Left ventricle myocardium inferior (tissue), 1 donor: Measurements from ENCODE around the gene CAMK2G. TPM values are rescaled to one million over a fixed set of nuclear protein-coding genes. Genes with fewer than 3 reads are reported as not detected.

Source experiments
- DNase-seq: peaks from one replicate; pipeline ENCODE4 v3.0.0-alpha.2; 2020
- H3K27ac ChIP-seq: fragments of 200-600 bp; replicated peaks from 2 replicates; pipeline ENCODE4 v1.8.0; 2021
- H3K27me3 ChIP-seq: fragments of 200-600 bp; 2 replicates; pipeline ENCODE4 v1.8.0; 2021; ENCODE audit warnings: low read depth
- H3K36me3 ChIP-seq: fragments of 200-600 bp; 2 replicates; pipeline ENCODE4 v1.8.0; 2021
- H3K4me1 ChIP-seq: fragments of 200-600 bp; 2 replicates; pipeline ENCODE4 v1.8.0; 2021
- H3K4me3 ChIP-seq: fragments of 200-600 bp; 2 replicates; pipeline ENCODE4 v1.8.0; 2021; ENCODE audit warnings: mild to moderate bottlenecking, moderate library complexity
- H3K9me3 ChIP-seq: fragments of 200-600 bp; replicated peaks from 2 replicates; pipeline ENCODE4 v1.8.0; 2021
- intact Hi-C: fragments of 100-400 bp; cut with micrococcal nuclease; formaldehyde crosslinking; loops from one replicate; pipeline ENCODE4 v1.11.0; 2022
- total RNA-seq: library from RNA; stranded (reverse); fragmentation: NEBNext Ultra II Directional; extraction: Animal tissue kit (Norgen Biotek cat#: 25700); gene quantifications from one replicate; pipeline ENCODE4 v1.2.1, GENCODE V29; 2021
- TF ChIP-seq, protein P1 (sequence below): fragments of 200-600 bp; IDR thresholded peaks from 2 replicates; pipeline ENCODE4 v1.8.0; 2021; ENCODE audit warnings: antibody characterized with exemption, mild to moderate bottlenecking, borderline replicate concordance
- donor health status: DM: no; HTN: yes; CAD: no; lungs with severe emphysema.

The CAMK2G gene
- total RNA-seq, 1 donor from 2014 or later, result 12.5 TPM

DNA sequence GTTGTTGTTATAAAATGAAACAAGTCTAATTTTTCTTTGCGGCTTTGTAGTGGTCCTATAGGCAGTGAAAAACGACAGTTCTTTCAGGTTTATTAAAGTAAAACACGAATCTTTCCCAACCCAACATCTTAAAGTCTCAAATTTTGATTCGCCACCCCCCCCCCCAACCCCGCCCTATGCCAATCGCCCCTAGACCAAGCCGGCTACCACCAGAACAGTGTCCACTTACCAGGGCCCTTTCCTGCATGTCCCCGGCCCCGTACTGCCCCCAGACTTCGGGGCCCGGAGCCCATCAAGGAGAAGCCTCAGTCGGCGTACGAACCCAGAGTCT is 92.8 kb downstream of the CAMK2G start:
- H3K4me1 ChIP-seq, result peaks cover 63% of the 10 kb centered on the region
- TF ChIP-seq, protein P1, sequence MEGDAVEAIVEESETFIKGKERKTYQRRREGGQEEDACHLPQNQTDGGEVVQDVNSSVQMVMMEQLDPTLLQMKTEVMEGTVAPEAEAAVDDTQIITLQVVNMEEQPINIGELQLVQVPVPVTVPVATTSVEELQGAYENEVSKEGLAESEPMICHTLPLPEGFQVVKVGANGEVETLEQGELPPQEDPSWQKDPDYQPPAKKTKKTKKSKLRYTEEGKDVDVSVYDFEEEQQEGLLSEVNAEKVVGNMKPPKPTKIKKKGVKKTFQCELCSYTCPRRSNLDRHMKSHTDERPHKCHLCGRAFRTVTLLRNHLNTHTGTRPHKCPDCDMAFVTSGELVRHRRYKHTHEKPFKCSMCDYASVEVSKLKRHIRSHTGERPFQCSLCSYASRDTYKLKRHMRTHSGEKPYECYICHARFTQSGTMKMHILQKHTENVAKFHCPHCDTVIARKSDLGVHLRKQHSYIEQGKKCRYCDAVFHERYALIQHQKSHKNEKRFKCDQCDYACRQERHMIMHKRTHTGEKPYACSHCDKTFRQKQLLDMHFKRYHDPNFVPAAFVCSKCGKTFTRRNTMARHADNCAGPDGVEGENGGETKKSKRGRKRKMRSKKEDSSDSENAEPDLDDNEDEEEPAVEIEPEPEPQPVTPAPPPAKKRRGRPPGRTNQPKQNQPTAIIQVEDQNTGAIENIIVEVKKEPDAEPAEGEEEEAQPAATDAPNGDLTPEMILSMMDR, result no peak
- peak overlapping the region; percentile 90 for H3K4me3 ChIP-seq
- DNase-seq, result no peak
- no peaks in the 10 kb centered on the region for H3K9me3 ChIP-seq
- H3K36me3 ChIP-seq, result peaks cover 35% of the 10 kb centered on the region
- H3K27ac ChIP-seq, result peak overlapping the region; percentile 95
- intact Hi-C loops, result no loop called here
- H3K27me3 ChIP-seq, result no peaks in the 10 kb centered on the region

DNA sequence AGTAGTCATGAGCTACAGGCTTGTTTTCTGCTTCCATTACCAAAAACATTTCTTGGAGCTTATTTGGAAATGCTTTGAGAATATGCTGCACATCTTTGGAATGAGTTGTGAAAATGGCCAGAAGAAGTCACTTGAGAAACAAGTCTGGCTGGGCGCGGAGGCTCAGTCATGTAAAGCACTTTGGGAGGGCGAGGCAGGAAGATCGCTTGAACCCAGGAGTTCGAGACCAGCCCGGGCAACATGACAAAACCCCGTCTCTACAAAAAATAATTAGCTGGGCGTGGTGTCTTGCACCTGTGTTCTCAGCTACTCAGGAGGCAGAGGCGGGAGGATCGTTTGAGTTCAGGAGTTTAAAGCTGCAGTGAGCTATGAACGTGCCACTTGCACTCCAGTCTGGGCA is 93.4 kb downstream of the CAMK2G start:
- TF ChIP-seq, protein P1, result no peak
- DNase-seq, result no peak
- Histone ChIP-seq H3K27ac (peak overlapping the region; percentile 95), H3K27me3 (no peaks in the 10 kb centered on the region), H3K36me3 (peaks cover 40% of the 10 kb centered on the region), H3K4me3 (peak overlapping the region; percentile 90), H3K9me3 (no peaks in the 10 kb centered on the region), H3K4me1 (peaks cover 61% of the 10 kb centered on the region)
- intact Hi-C loops, result no loop called here

DNA sequence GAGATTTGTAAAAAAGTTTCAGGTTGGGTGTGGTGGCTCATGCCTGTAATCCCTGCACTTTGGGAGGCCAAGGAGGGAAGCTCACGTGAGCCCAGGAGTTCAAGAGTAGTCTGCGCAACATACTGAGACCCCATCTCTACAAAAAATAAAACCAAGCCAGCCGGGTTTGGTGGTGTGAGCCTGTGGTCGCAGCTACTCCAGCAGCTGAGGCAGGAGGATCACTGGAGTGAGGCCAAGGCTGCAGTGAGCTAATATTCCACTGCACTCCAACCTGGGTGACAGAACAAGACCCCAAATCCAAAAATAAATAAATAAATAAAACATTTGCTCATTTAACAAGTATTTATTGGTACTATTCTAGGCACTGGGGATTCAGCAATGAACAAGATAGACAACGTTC is 94.1 kb downstream of the CAMK2G start:
- TF ChIP-seq, protein P1, result no peak
- DNase-seq, result no peak
- Histone ChIP-seq H3K9me3 (no peaks in the 10 kb centered on the region), H3K4me1 (peaks cover 63% of the 10 kb centered on the region), H3K36me3 (peaks cover 47% of the 10 kb centered on the region), H3K4me3 (no peak overlapping the region), H3K27ac (no peak overlapping the region), H3K27me3 (no peaks in the 10 kb centered on the region)
- intact Hi-C loops, result no loop called here

DNA sequence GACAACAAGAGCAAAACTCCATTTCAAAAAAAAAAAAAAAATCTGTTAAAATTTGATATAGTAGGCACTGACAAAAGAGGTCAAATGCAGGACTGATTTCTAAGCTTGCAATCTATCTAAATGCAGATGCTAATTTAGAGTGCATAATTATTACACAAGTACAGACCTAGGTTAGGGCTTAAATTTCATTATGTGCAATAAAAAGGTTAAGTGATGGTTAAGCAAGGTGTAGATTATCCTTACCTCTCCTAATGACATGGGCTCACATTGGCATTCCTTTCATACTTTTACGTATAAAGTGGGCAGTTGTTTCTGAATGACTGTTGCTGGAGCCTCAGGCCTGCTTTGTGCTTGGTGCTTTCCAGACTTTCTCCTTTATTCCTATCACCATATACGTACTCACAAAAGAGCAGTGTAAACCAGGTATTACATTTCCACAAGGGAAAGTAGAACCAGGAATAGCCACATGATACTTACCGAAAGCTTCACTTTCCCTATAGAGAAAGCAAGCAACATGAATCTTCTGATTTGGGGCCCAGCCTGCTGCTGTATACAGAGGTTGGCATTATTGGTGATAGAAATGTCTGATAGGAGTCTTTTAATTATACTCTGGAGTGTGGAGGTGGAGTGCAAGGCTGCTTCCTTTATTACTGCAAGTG is 94.7 kb downstream of the CAMK2G start:
- peaks cover 65% of the 10 kb centered on the region for H3K4me1 ChIP-seq

DNA sequence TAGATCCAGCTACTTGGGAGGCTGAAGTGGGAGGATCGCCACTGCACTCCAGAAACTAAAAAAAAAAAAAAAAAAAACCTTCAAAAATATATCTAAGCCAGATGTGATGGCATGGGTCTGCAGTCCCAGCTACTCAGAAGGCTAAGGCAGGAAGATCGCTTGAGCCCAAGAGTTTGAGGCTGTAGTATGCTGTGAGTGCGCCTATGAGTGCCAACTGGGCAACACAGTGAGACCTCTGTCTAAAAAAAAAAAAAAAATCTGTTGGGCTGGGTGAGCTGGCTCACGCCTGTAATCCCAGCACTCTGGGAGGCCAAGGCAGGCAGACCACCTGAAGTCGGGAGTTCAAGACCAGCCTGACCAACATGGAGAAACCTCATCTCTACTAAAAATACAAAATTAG is 95.3 kb downstream of the CAMK2G start:
- DNase-seq, result no peak
- peaks cover 53% of the 10 kb centered on the region for H3K36me3 ChIP-seq
- intact Hi-C loops, result no loop called here
- H3K4me3 ChIP-seq, result no peak overlapping the region
- no peaks in the 10 kb centered on the region for H3K27me3 ChIP-seq
- no peaks in the 10 kb centered on the region for H3K9me3 ChIP-seq
- H3K4me1 ChIP-seq, result peaks cover 65% of the 10 kb centered on the region
- TF ChIP-seq, protein P1, result no peak
- no peak overlapping the region for H3K27ac ChIP-seq

More for the DNA sequence above, 94.7 kb downstream of the CAMK2G start:
- Histone ChIP-seq H3K36me3 (peaks cover 50% of the 10 kb centered on the region), H3K27me3 (no peaks in the 10 kb centered on the region), H3K9me3 (no peaks in the 10 kb centered on the region), H3K4me3 (no peak overlapping the region), H3K27ac (no peak overlapping the region)
- intact Hi-C loops, result no loop called here
- DNase-seq, result no peak
- TF ChIP-seq, protein P1, result no peak
